Osteoblast (primary cell): ENCODE results near the gene NTM. TPM values are rescaled to one million over a fixed set of nuclear protein-coding genes. Genes with fewer than 3 reads are reported as not detected.

Source experiments
- DNase-seq: peaks from one replicate; pipeline ENCODE4 v3.0.0; 2011; ENCODE audit warnings: low spot score, mixed read lengths; ENCODE audit not compliant: insufficient read length; ENCODE audit errors: missing footprints
- H2AFZ ChIP-seq: 2 replicates; pipeline ENCODE4 v1.6.0; 2011; ENCODE audit warnings: mild to moderate bottlenecking, low read length
- H3K27ac ChIP-seq: 2 replicates; pipeline ENCODE4 v1.5.1; 2011; ENCODE audit warnings: mild to moderate bottlenecking, low read depth, low read length, moderate library complexity
- H3K27me3 ChIP-seq: 2 replicates; pipeline ENCODE4 v1.6.0; 2012; ENCODE audit warnings: mild to moderate bottlenecking, control low read depth, inconsistent platforms, low read length, moderate library complexity; ENCODE audit not compliant: insufficient read depth
- H3K36me3 ChIP-seq: 2 replicates; pipeline ENCODE4 v1.5.1; 2011; ENCODE audit warnings: mild to moderate bottlenecking, low read length, control low read depth, moderate library complexity; ENCODE audit not compliant: insufficient read depth
- H3K4me1 ChIP-seq: 2 replicates; pipeline ENCODE4 v1.5.1; 2011; ENCODE audit warnings: mild to moderate bottlenecking, low read length, control low read depth, moderate library complexity; ENCODE audit not compliant: insufficient read depth
- H3K4me2 ChIP-seq: 2 replicates; pipeline ENCODE4 v1.6.0; 2011; ENCODE audit warnings: mild to moderate bottlenecking, low read length; ENCODE audit not compliant: insufficient read depth
- H3K4me3 ChIP-seq: fragments of 200-600 bp; sonication (generic); 3 replicates; pipeline ENCODE4 v1.5.1; 2012; ENCODE audit warnings: mild to moderate bottlenecking, low read length, inconsistent platforms; ENCODE audit not compliant: insufficient read depth
- H3K79me2 ChIP-seq: 2 replicates; pipeline ENCODE4 v1.6.0; 2012; ENCODE audit warnings: mild to moderate bottlenecking, low read length, control low read depth, inconsistent platforms; ENCODE audit not compliant: insufficient read depth
- H3K9me3 ChIP-seq: 2 replicates; pipeline ENCODE4 v1.5.1; 2011; ENCODE audit warnings: low read depth, low read length, control low read depth
- H4K20me1 ChIP-seq: 2 replicates; pipeline ENCODE4 v1.6.0; 2012; ENCODE audit warnings: mild to moderate bottlenecking, low read length, control low read depth; ENCODE audit not compliant: insufficient read depth
- total RNA-seq: library from RNA; depleted of rRNA; stranded (reverse); fragments of >200 nt; gene quantifications from 2 replicates; pipeline ENCODE4 v1.2.3, GENCODE V29; 2012
- TF ChIP-seq, protein P1 (sequence below): IDR thresholded peaks from 2 replicates; pipeline ENCODE4 v1.5.1; 2011; ENCODE audit warnings: mild to moderate bottlenecking, low read depth, low read length, moderate library complexity; ENCODE audit errors: extremely low read depth

NTM gene
- total RNA-seq, 1 donor: 48.1 TPM

- Histone ChIP-seq H3K27me3 (no peaks in the 10 kb centered on the region), H3K4me3 (no peak overlapping the region), H3K79me2 (no peaks in the 10 kb centered on the region), H3K36me3 (no peaks in the 10 kb centered on the region), H3K27ac (no peak overlapping the region), H2AFZ (no peak overlapping the region), H3K9me3 (no peaks in the 10 kb centered on the region), H3K4me1 (no peaks in the 10 kb centered on the region), H3K4me2 (no peak overlapping the region), H4K20me1 (peaks cover 10% of the 10 kb centered on the region)
- TF ChIP-seq, protein P1, sequence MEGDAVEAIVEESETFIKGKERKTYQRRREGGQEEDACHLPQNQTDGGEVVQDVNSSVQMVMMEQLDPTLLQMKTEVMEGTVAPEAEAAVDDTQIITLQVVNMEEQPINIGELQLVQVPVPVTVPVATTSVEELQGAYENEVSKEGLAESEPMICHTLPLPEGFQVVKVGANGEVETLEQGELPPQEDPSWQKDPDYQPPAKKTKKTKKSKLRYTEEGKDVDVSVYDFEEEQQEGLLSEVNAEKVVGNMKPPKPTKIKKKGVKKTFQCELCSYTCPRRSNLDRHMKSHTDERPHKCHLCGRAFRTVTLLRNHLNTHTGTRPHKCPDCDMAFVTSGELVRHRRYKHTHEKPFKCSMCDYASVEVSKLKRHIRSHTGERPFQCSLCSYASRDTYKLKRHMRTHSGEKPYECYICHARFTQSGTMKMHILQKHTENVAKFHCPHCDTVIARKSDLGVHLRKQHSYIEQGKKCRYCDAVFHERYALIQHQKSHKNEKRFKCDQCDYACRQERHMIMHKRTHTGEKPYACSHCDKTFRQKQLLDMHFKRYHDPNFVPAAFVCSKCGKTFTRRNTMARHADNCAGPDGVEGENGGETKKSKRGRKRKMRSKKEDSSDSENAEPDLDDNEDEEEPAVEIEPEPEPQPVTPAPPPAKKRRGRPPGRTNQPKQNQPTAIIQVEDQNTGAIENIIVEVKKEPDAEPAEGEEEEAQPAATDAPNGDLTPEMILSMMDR: no peak
- DNase-seq: no peak
Measured at GRCh38 chr11:132245403-132246385, 875.3 kb downstream of the NTM start.

GRCh38 chr11:132248580-132248979, 878.2 kb downstream of the NTM start:
- H3K27ac ChIP-seq: no peak overlapping the region
- no peaks in the 10 kb centered on the region for H3K27me3 ChIP-seq
- H3K4me2 ChIP-seq: no peak overlapping the region
- no peaks in the 10 kb centered on the region for H3K9me3 ChIP-seq
- no peak for DNase-seq
- H3K36me3 ChIP-seq: no peaks in the 10 kb centered on the region
- H2AFZ ChIP-seq: no peak overlapping the region
- peaks cover 10% of the 10 kb centered on the region for H4K20me1 ChIP-seq
- TF ChIP-seq, protein P1: no peak
- H3K4me1 ChIP-seq: no peaks in the 10 kb centered on the region
- no peaks in the 10 kb centered on the region for H3K79me2 ChIP-seq
- H3K4me3 ChIP-seq: no peak overlapping the region

DNA sequence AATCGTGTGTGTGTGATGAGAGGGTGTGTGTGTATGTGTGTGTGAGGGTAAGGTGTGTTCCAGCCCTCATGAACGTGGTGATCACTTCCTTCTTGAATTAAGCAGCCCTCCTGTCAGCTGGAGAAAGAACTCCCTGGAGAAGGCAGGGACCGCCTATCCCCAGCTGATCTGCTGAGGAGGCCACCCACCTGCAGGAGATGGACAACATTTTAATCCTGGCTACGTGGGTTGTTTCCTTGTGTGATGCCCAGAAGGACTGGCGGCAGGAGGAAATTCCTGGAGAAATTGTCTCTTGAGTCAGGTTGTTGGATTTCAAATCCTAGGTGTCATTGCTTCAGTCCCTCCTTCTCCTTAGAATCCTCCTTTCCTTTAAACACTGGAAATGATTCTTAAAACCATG, 878.8 kb downstream of the NTM start:
- DNase-seq: no peak
- H3K4me1 ChIP-seq: no peaks in the 10 kb centered on the region
- H3K27me3 ChIP-seq: no peaks in the 10 kb centered on the region
- H3K9me3 ChIP-seq: no peaks in the 10 kb centered on the region
- H3K27ac ChIP-seq: no peak overlapping the region
- H3K79me2 ChIP-seq: no peaks in the 10 kb centered on the region
- H3K4me2 ChIP-seq: no peak overlapping the region
- H2AFZ ChIP-seq: no peak overlapping the region
- no peaks in the 10 kb centered on the region for H3K36me3 ChIP-seq
- peaks cover 8% of the 10 kb centered on the region for H4K20me1 ChIP-seq
- no peak overlapping the region for H3K4me3 ChIP-seq
- TF ChIP-seq, protein P1: no peak

- Histone ChIP-seq H3K4me2 (no peak overlapping the region), H3K4me1 (no peaks in the 10 kb centered on the region), H4K20me1 (peaks cover 5% of the 10 kb centered on the region), H3K27me3 (no peaks in the 10 kb centered on the region), H3K36me3 (no peaks in the 10 kb centered on the region), H2AFZ (no peak overlapping the region), H3K79me2 (no peaks in the 10 kb centered on the region), H3K9me3 (no peaks in the 10 kb centered on the region), H3K4me3 (no peak overlapping the region), H3K27ac (no peak overlapping the region)
- TF ChIP-seq, protein P1: no peak
- no peak for DNase-seq
Measured at GRCh38 chr11:132251061-132251460, 880.6 kb downstream of the NTM start.
